Measurements from ENCODE around the gene ABCA5. TPM values are rescaled to one million over a fixed set of nuclear protein-coding genes. Genes with fewer than 3 reads are reported as not detected.

The ABCA5 gene
- total RNA-seq, 2 donors from 2014 or later: 2.7 to 2.8 TPM

GRCh38 chr17:69344939-69345338, 18.0 kb upstream of the ABCA5 start:
- Mint-ChIP-seq H3K27me3 (ENCODE audit: insufficient read depth) (no peaks in the 10 kb centered on the region), H3K27ac (no peak overlapping the region), H3K4me3 (no peak overlapping the region), H3K4me1 (peaks cover 6% of the 10 kb centered on the region), H3K9me3 (no peaks in the 10 kb centered on the region), H3K36me3 (ENCODE audit: low read depth) (no peaks in the 10 kb centered on the region)
- H3K9me3 ChIP-seq (ENCODE audit: control insufficient read depth, low read length): no peaks in the 10 kb centered on the region
- no peaks in the 10 kb centered on the region for H3K27me3 ChIP-seq (ENCODE audit: control insufficient read depth, insufficient read depth, low read length, poor library complexity, severe bottlenecking)
- DNase-seq: no peak
- H3K9ac ChIP-seq (ENCODE audit: extremely low read depth, low read length, poor library complexity, severe bottlenecking): no peak overlapping the region
- TF ChIP-seq CTCF (conservative IDR thresholded peaks at IDR 0.05): no peak
- H3K4me3 ChIP-seq (ENCODE audit: low read length): no peak overlapping the region
- no peak overlapping the region for H3K27ac ChIP-seq (ENCODE audit: low read depth, low read length)
- H3K4me1 ChIP-seq (ENCODE audit: control insufficient read depth, insufficient read depth, low read length): no peaks in the 10 kb centered on the region
- H3K36me3 ChIP-seq (ENCODE audit: control insufficient read depth, insufficient read depth, low read length): no peaks in the 10 kb centered on the region

- Mint-ChIP-seq H3K36me3 (ENCODE audit: low read depth) (no peaks in the 10 kb centered on the region), H3K27ac (no peak overlapping the region), H3K9me3 (no peaks in the 10 kb centered on the region), H3K4me3 (no peak overlapping the region), H3K4me1 (peaks cover 6% of the 10 kb centered on the region), H3K27me3 (ENCODE audit: insufficient read depth) (no peaks in the 10 kb centered on the region)
- H3K36me3 ChIP-seq (ENCODE audit: control insufficient read depth, insufficient read depth, low read length): no peaks in the 10 kb centered on the region
- H3K9ac ChIP-seq (ENCODE audit: extremely low read depth, low read length, poor library complexity, severe bottlenecking): no peak overlapping the region
- no peaks in the 10 kb centered on the region for H3K27me3 ChIP-seq (ENCODE audit: control insufficient read depth, insufficient read depth, low read length, poor library complexity, severe bottlenecking)
- no peaks in the 10 kb centered on the region for H3K9me3 ChIP-seq (ENCODE audit: control insufficient read depth, low read length)
- H3K27ac ChIP-seq (ENCODE audit: low read depth, low read length): no peak overlapping the region
- TF ChIP-seq CTCF (conservative IDR thresholded peaks at IDR 0.05): no peak
- WGBS, 2 experiments (ENCODE audit: insufficient coverage in 1 of 2, insufficient read length in 1 of 2): 78 to 94% methylated on average over 3 of the region's 3 CpGs
- DNase-seq: no peak
- no peak overlapping the region for H3K4me3 ChIP-seq (ENCODE audit: low read length)
- H3K4me1 ChIP-seq (ENCODE audit: control insufficient read depth, insufficient read depth, low read length): no peaks in the 10 kb centered on the region
Observed at GRCh38 chr17:69342896-69343644, 16.1 kb upstream of the ABCA5 start.

GRCh38 chr17:69339937-69340336, 13.0 kb upstream of the ABCA5 start:
- H3K4me3 ChIP-seq (ENCODE audit: low read length): no peak overlapping the region
- Mint-ChIP-seq H3K9me3 (peaks cover 9% of the 10 kb centered on the region), H3K36me3 (ENCODE audit: low read depth) (no peaks in the 10 kb centered on the region), H3K27ac (no peak overlapping the region), H3K4me1 (no peaks in the 10 kb centered on the region), H3K4me3 (no peak overlapping the region), H3K27me3 (ENCODE audit: insufficient read depth) (no peaks in the 10 kb centered on the region)
- H3K9ac ChIP-seq (ENCODE audit: extremely low read depth, low read length, poor library complexity, severe bottlenecking): no peak overlapping the region
- no peaks in the 10 kb centered on the region for H3K36me3 ChIP-seq (ENCODE audit: control insufficient read depth, insufficient read depth, low read length)
- H3K27ac ChIP-seq (ENCODE audit: low read depth, low read length): no peak overlapping the region
- H3K9me3 ChIP-seq (ENCODE audit: control insufficient read depth, low read length): no peaks in the 10 kb centered on the region
- H3K4me1 ChIP-seq (ENCODE audit: control insufficient read depth, insufficient read depth, low read length): no peaks in the 10 kb centered on the region
- WGBS, 2 experiments (ENCODE audit: insufficient coverage in 1 of 2, insufficient read length in 1 of 2): 93 to 95% methylated on average over 3 of the region's 3 CpGs
- no peaks in the 10 kb centered on the region for H3K27me3 ChIP-seq (ENCODE audit: control insufficient read depth, insufficient read depth, low read length, poor library complexity, severe bottlenecking)
- no peak for TF ChIP-seq CTCF (conservative IDR thresholded peaks at IDR 0.05)
- no peak for DNase-seq

All from endodermal cell (in vitro differentiated cells).